DOHH2 (cell line): ENCODE results near the gene ITPKC.

ENCODE experiments used
- H3F3A ChIP-seq: fragments of 200-600 bp; sonication (generic), shearing (Covaris generic); 2 replicates; pipeline ENCODE4 v1.6.0; 2016; ENCODE audit warnings: antibody characterized with exemption, mild to moderate bottlenecking; ENCODE audit not compliant: control insufficient read depth, insufficient read depth
- H3K27ac ChIP-seq: fragments of 200-600 bp; sonication (generic); 2 replicates; pipeline ENCODE4 v1.5.1; 2014; ENCODE audit warnings: low read depth, mild to moderate bottlenecking, low read length, moderate library complexity
- H3K27me3 ChIP-seq: fragments of 200-600 bp; sonication (generic); 2 replicates; pipeline ENCODE4 v1.6.1; 2014; ENCODE audit warnings: mild to moderate bottlenecking, low read length, mixed read lengths; ENCODE audit not compliant: control insufficient read depth
- H3K36me3 ChIP-seq: fragments of 200-600 bp; sonication (generic); 2 replicates; pipeline ENCODE4 v1.6.1; 2014; ENCODE audit warnings: mild to moderate bottlenecking, low read length, moderate library complexity, mixed read lengths; ENCODE audit not compliant: control insufficient read depth
- H3K4me1 ChIP-seq: fragments of 200-600 bp; sonication (generic); 2 replicates; pipeline ENCODE4 v1.6.1; 2014; ENCODE audit warnings: mild to moderate bottlenecking, low read length, mixed read lengths; ENCODE audit not compliant: control insufficient read depth
- H3K4me2 ChIP-seq: fragments of 200-600 bp; sonication (generic); 2 replicates; pipeline ENCODE4 v1.6.0; 2014; ENCODE audit warnings: mild to moderate bottlenecking, low read length, moderate library complexity
- H3K4me3 ChIP-seq: fragments of 200-600 bp; sonication (generic); 2 replicates; pipeline ENCODE4 v1.5.1; 2014; ENCODE audit warnings: mild to moderate bottlenecking, low read length, mixed read lengths
- H3K79me2 ChIP-seq: fragments of 200-600 bp; sonication (generic); 2 replicates; pipeline ENCODE4 v1.6.1; 2014; ENCODE audit warnings: mild to moderate bottlenecking, low read length, mixed read lengths; ENCODE audit not compliant: control insufficient read depth
- H3K9me2 ChIP-seq: fragments of 200-600 bp; sonication (generic); replicated peaks from 2 replicates; pipeline ENCODE4 v1.6.1; 2014; ENCODE audit warnings: mild to moderate bottlenecking, low read length, mixed read lengths; ENCODE audit not compliant: control insufficient read depth
- H3K9me3 ChIP-seq: fragments of 200-600 bp; sonication (generic); 2 replicates; pipeline ENCODE4 v1.6.1; 2014; ENCODE audit warnings: antibody characterized with exemption, low read length, mixed read lengths; ENCODE audit not compliant: control insufficient read depth, insufficient read depth
- H4K20me1 ChIP-seq: fragments of 200-600 bp; sonication (generic); 2 replicates; pipeline ENCODE4 v1.6.0; 2014; ENCODE audit warnings: low read depth, mild to moderate bottlenecking, antibody characterized with exemption, low read length, moderate library complexity; ENCODE audit not compliant: control insufficient read depth, insufficient read depth
- EZH2phosphoT487 ChIP-seq: fragments of 200-600 bp; sonication (generic); IDR thresholded peaks from 2 replicates; pipeline ENCODE4 v1.6.1; 2017; ENCODE audit warnings: borderline replicate concordance, mild to moderate bottlenecking, antibody characterized with exemption, low read length, moderate library complexity, mixed read lengths
- TF ChIP-seq, protein P1 (sequence below): fragments of 200-600 bp; sonication (generic); IDR thresholded peaks from one replicate; pipeline ENCODE4 v1.5.1; 2014; ENCODE audit warnings: antibody characterized with exemption, mild to moderate bottlenecking, low read depth, low read length; ENCODE audit not compliant: poor library complexity, severe bottlenecking

ITPKC gene

DNA sequence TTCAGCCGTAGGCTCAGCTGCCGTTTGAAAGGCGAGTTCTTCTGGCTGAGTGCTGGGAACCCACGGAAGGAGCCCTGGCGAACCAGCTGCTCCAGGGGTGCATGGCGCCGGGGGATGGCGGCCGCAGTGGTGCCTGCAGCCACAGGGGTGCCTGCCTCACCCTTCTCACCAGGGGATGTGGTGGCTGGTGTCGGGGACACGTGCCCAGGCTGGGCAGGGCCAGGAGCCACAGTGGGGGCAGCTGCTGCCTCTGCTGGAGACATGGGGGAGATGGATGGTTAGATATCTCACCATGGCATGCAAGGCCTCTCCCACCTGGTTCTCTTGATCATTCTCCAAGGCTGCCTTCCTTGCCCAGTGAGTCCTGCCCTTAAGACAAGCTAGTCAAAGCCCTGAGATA is 43.5 kb upstream of the ITPKC start:
- Histone ChIP-seq H3K79me2 (no peaks in the 10 kb centered on the region), H3K9me2 (no peaks in the 10 kb centered on the region), H3K27me3 (no peaks in the 10 kb centered on the region), H3K36me3 (no peaks in the 10 kb centered on the region), H3K27ac (no peak overlapping the region), H4K20me1 (no peaks in the 10 kb centered on the region), H3K9me3 (peaks cover 16% of the 10 kb centered on the region; the same call in 1 of the 2 replicates), H3K4me2 (no peak overlapping the region), H3F3A (no peaks in the 10 kb centered on the region), H3K4me1 (peaks cover 13% of the 10 kb centered on the region), H3K4me3 (no peak overlapping the region)
- no peak for TF ChIP-seq EZH2phosphoT487
- TF ChIP-seq, protein P1, sequence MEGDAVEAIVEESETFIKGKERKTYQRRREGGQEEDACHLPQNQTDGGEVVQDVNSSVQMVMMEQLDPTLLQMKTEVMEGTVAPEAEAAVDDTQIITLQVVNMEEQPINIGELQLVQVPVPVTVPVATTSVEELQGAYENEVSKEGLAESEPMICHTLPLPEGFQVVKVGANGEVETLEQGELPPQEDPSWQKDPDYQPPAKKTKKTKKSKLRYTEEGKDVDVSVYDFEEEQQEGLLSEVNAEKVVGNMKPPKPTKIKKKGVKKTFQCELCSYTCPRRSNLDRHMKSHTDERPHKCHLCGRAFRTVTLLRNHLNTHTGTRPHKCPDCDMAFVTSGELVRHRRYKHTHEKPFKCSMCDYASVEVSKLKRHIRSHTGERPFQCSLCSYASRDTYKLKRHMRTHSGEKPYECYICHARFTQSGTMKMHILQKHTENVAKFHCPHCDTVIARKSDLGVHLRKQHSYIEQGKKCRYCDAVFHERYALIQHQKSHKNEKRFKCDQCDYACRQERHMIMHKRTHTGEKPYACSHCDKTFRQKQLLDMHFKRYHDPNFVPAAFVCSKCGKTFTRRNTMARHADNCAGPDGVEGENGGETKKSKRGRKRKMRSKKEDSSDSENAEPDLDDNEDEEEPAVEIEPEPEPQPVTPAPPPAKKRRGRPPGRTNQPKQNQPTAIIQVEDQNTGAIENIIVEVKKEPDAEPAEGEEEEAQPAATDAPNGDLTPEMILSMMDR: no peak

DNA sequence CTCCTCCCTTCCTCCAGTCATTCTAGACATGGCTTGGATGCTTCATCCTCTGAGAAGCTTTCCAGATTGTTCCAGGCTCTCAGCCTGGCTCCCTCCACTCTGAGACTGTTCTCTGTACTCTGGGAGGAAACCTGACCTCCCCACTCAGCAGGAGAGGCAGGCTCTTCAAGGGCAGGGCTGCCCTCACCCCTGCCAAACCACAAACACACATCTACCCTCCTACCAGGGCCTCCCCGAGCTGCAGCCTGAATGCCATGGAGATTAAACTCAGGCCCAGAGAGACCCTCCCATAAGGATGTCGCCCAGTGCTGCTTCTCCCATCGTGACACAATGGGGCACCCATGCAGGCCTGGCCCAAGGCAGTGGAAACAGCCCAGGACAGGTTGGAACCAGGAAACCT is 42.6 kb upstream of the ITPKC start:
- Histone ChIP-seq H3K4me3 (no peak overlapping the region), H3K9me3 (peaks cover 11% of the 10 kb centered on the region; the same call in 1 of the 2 replicates), H3F3A (no peaks in the 10 kb centered on the region), H3K36me3 (no peaks in the 10 kb centered on the region), H4K20me1 (no peaks in the 10 kb centered on the region), H3K4me1 (peaks cover 13% of the 10 kb centered on the region), H3K27me3 (no peaks in the 10 kb centered on the region), H3K27ac (no peak overlapping the region), H3K4me2 (no peak overlapping the region), H3K79me2 (no peaks in the 10 kb centered on the region), H3K9me2 (no peaks in the 10 kb centered on the region)
- TF ChIP-seq, protein P1: no peak
- TF ChIP-seq EZH2phosphoT487: no peak

DNA sequence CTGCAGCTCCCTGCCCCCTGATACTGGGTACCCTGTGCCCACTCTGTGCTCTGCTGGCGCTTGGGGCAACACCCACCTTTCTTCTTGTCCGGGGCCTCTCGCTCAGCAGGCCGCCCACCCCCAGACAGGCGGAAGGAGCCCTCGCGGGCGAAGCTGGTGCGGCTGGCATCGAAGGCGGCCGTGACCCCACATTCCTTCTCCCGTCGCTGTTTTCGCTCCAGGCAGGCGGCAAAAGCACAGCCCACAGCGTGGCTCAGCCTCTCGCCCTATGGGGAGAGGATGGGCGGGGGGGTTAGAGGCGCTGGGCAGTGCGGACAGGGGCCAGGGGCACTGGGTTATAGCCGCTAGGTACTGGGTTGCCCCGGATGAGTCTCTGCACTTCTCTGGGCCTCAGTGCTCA is 39.8 kb upstream of the ITPKC start:
- Histone ChIP-seq H3K27me3 (no peaks in the 10 kb centered on the region), H3K9me3 (no peaks in the 10 kb centered on the region), H3K4me2 (no peak overlapping the region), H3K4me3 (no peak overlapping the region), H3K9me2 (no peaks in the 10 kb centered on the region), H3K36me3 (no peaks in the 10 kb centered on the region), H3K27ac (no peak overlapping the region), H3F3A (no peaks in the 10 kb centered on the region), H3K4me1 (no peaks in the 10 kb centered on the region), H4K20me1 (no peaks in the 10 kb centered on the region), H3K79me2 (no peaks in the 10 kb centered on the region)
- no peak for TF ChIP-seq EZH2phosphoT487
- TF ChIP-seq, protein P1: no peak

DNA sequence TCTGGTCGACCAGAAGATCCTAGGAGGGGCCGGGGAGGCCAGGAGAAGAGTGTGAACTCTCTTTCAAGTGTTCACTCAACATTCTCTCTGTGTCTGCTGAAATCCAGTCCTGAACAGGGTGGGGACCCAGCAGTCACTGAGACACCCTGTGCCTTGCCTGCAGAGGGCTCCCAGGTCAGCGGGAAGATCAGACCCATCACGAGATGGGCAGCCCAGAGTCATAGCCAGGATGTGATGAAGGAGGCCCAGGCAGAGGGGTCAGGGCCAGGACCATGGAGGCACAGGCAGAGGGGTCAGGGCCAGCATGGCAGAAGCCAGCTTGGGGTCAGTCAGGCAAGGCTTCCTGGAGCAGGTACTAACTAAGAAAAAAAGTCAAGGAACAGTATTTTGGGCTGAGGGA is 35.9 kb upstream of the ITPKC start:
- no peaks in the 10 kb centered on the region for H3K36me3 ChIP-seq

More for the DNA sequence above, 35.9 kb upstream of the ITPKC start:
- Histone ChIP-seq H3K27me3 (no peaks in the 10 kb centered on the region), H3K4me3 (no peak overlapping the region), H3K4me2 (no peak overlapping the region), H4K20me1 (no peaks in the 10 kb centered on the region), H3K4me1 (no peaks in the 10 kb centered on the region), H3K27ac (no peak overlapping the region), H3K9me2 (no peaks in the 10 kb centered on the region), H3K9me3 (no peaks in the 10 kb centered on the region), H3F3A (no peaks in the 10 kb centered on the region), H3K79me2 (no peaks in the 10 kb centered on the region)
- TF ChIP-seq, protein P1: no peak
- TF ChIP-seq EZH2phosphoT487: no peak
